NCI-H748 (cell line): Measurements from ENCODE around the gene IRF1.

Experiments
- DNase-seq: peaks from one replicate; lab custom pipeline; 2025; ENCODE audit not compliant: unreplicated experiment; lab: John Stamatoyannopoulos, UW

Gene IRF1

DNA sequence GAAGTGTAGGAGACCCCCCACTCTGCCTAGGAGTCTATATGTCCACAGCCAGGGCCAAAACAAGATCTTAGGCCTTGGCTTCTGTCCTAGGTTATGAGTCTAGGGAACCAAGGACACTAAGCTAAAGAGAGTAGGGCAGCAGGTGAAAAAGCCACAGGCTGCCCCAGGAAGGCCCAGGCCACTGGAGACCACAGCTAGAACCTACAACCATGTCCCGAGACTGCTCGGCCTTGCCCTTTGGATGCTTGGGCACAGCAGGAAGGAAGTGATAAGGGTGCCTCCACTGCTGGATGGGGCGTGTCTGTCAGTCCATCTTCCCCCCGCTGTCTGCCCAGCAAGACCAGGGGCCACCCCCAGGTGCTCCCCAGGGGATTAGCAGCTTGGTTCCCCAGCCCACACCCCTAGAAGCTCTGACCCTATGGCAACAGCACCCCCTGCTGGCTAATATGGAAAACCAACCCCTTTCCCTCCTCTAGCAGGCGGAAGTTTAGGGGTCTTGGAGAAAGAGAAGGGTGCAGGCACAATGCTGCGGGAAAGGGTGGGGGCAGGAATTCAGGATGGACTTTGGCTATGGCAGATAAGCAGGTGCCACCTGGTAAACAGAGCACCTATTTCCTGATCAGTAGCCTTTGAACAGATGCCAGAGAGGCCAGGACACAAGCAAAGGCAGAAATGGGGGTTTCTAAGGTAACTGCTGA lies 10.5 kb upstream of the IRF1 start:
- DNase-seq = peak; percentile 57

GRCh38 chr5:132500244-132500930 lies 9.8 kb upstream of the IRF1 start:
- no peak for DNase-seq

GRCh38 chr5:132499440-132500243 lies 9.1 kb upstream of the IRF1 start:
- DNase-seq = no peak

DNA sequence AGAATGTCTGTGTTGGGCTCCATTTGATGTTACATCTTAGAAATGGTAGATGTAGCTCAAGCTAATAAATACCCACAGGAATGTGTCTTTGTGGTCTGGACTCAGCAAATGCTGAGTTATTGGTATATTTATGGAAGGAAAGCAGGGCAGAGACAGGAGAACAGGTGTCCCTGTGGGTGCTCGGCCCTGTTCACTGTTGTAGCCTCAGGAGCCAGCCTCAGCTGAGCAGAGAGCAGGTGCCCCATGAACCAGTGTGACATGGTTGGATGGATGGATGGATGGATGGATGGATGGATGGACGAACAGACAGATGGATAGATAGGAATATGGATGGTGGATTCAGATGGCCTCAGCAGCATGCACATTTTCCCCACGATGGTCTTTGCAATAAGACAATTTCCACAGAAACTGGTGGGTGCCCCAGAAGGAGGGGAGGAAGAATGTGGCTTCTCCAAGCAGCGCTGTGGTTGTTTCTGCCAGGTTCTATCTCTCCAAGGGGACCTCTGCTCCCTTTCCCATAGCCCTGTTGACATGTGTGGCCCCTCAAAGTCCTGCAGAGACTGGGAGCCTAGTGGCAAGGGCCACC lies 8.2 kb upstream of the IRF1 start:
- no peak for DNase-seq

- DNase-seq = no peak
Measured at GRCh38 chr5:132498152-132498551, 7.6 kb upstream of the IRF1 start.

- DNase-seq = peak; percentile 33
Measured at GRCh38 chr5:132497488-132497997, 7.0 kb upstream of the IRF1 start.

- peak; percentile 86 for DNase-seq
Measured at GRCh38 chr5:132496631-132497487, 6.3 kb upstream of the IRF1 start.

GRCh38 chr5:132496191-132496630 lies 5.6 kb upstream of the IRF1 start:
- DNase-seq = peak; percentile 96

DNA sequence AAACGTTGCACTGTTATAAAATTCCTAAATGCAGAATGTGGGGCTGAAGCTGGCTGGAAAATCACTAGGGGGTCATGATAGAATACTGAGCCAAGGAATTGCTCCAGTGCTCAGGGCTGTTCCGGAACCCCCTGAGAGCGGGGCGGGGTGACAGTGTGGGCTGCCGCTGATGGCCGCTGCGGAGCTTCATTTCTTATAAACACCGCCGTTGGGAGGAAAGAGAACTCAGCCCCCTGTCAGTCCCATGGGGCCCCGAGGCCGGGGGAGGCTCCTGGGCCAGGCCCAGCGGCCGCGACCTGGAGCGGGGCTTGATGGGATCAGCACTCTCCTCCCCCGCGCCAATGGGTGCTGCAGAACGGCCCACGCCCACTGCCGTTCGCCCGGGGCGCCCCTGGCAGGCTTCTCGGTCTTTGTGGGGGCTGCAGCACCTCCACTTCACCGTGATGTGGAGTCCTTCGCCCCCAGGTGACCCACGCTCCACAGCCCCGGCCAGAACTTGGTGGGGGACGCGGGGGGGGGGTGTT lies 5.2 kb upstream of the IRF1 start:
- DNase-seq = peak; percentile 80

GRCh38 chr5:132493821-132494220 lies 3.2 kb upstream of the IRF1 start:
- no peak for DNase-seq

- DNase-seq = no peak
Measured at GRCh38 chr5:132493241-132493640, 2.7 kb upstream of the IRF1 start.

- DNase-seq = no peak
Measured at GRCh38 chr5:132492386-132493125, 2.0 kb upstream of the IRF1 start.

DNA sequence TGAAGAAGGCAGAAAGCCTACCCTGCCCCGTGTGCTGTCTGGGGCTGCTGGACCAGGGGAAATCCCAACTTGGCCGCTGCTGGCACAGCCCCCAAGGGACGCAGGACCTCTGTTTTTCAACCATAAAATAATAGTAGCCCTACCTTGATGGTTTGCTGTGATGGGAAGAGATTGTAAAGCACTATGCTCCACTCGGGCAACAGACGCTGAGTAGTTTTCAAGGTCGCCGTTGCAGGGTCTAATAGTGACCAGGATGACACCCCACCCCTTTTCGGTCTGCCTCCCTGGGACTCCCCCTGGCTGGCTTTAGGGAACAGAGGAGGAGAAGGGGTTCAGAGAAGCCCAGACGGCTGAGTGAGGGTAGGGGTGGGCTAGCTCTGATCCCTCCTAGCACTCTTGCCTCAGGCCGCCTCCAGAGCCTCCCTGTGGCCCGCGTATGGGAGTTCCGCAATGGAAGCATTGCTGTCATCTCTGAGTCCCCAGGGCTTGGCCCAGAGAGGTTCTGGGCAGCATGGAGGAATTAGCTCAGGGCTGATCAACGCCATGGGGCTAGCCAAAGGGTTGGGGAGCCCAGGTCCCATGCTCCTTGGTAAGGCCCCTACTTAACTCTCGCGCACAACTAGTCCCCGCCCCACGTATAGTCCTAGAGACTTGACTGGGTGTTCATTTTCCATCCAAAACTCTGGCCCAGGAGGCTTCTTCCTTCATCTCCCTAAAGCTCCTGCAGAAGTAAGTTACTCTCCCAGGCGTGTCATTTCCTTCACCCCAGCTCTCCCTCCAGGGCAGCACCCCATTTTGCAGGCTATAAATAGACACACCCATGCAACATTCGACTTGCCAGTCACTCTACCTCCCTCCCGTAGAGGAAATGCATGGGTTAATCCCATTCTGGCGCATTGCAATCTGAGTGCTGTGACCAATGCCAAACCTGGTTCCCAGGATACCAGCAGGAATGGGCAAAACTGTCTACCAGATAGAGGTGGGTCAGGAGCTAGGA lies 1.1 kb upstream of the IRF1 start:
- no peak for DNase-seq

GRCh38 chr5:132489871-132490483 lies 596 bp downstream of the IRF1 start:
- peak; percentile 56 for DNase-seq

DNA sequence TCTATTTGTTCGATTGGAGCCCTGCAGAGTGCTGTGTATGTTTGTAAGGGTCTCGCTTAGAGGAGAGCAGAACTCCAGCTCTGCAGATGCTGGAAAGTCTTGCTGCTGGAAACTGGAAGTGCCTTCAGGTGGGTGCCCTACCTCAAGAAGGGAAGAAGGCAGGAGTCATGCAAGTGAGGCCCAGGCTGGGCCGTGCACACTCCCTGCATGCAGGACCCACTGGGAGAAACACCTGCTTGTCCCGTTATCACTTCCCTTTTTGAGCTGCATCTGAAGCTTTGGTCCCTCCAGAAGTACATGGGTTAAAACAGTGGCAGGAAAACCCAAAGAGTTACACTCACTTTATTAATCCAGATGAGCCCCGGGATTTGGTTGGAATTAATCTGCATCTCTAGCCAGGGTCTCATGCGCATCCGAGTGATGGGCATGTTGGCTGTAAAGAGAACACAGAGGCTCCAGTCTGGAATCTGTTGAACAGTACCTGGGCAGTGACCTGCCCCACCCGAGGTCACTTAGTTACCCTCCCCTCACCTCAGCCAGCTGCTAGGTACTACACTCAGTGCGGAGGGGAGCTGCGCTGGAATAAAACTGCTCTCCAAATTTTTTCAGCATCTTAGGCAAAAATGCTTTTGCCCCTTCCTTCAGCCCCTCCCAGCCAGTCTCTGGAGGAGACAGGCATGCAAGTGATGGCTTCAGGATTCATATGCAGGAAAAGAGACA lies 1.4 kb downstream of the IRF1 start:
- DNase-seq = no peak

DNA sequence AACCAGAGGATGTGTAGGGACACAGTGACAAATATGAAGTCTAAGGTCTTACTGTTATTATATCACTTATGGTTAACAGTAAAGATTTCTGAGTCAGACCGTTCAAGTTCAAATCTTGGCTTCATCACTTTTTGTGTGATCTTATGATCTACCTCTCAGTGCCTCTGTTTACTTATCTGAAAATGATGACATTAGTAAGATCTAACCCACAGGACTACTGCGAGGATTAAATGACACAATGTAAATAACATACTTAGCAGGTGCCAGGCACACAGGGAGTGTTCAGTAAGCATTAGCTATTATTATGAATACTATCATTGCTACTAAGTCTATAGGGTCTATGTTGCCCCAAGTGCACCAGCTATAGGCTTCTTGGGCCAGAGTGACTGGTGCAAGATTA lies 2.0 kb downstream of the IRF1 start:
- peak; percentile 65 for DNase-seq
